ENCODE data around the gene DOK5.

DOK5 gene

DNA sequence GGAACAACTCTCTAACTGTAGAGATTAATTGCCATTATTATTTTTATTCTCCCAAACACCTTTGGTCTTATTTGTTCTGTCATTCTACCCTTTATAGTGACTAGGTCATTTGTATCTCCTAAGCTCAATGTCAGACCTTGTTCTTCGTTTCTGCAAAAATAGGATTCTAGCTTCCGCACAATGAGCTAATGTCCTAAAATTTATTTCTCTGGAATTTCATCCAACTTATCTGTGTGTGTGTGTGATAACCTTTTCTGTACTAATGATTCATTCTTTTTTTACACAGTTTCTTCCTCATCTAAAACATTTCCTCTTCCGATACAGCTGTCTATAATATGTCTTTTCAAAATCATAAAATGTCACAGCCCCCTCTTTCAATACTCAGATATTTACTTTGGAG lies 84.5 kb downstream of the DOK5 start:
- Histone ChIP-seq H3K36me3 (replicated peaks; ENCODE audit: insufficient read depth, low read length) (no peaks in the 10 kb centered on the region; the same call in 1 of the 2 replicates), H3K4me2 (ENCODE audit: low read depth, low read length) (no peak overlapping the region), H3K4me1 (ENCODE audit: low read length) (peaks cover 7% of the 10 kb centered on the region), H3K79me2 (ENCODE audit: low read length) (no peaks in the 10 kb centered on the region), H2AFZ (ENCODE audit: low read length) (no peak overlapping the region), H3K9ac (ENCODE audit: low read length) (no peak overlapping the region), H3K27me3 (replicated peaks; ENCODE audit: insufficient read depth, low read length) (no peaks in the 10 kb centered on the region), H3K4me3 (ENCODE audit: low read length) (no peak overlapping the region), H3F3A (ENCODE audit: insufficient read depth, low read length) (peaks cover 3% of the 10 kb centered on the region; the same call in 1 of the 2 replicates), H3K9me2 (replicated peaks; ENCODE audit: insufficient read depth, low read length) (no peaks in the 10 kb centered on the region), H4K20me1 (ENCODE audit: insufficient read depth, low read length) (no peaks in the 10 kb centered on the region), H3K27ac (ENCODE audit: low read length) (no peak overlapping the region), H3K9me3 (replicated peaks; ENCODE audit: insufficient read depth, low read length) (no peaks in the 10 kb centered on the region)
- TF ChIP-seq CTCF (IDR thresholded peaks at IDR 0.05; ENCODE audit: low read length) (no peak), EZH2 (optimal IDR thresholded peaks at IDR 0.05; ENCODE audit: low read depth, low read length) (no peak), EZH2phosphoT487 (IDR thresholded peaks at IDR 0.05; ENCODE audit: low read length) (no peak)
- DNase-seq, result no peak

DNA sequence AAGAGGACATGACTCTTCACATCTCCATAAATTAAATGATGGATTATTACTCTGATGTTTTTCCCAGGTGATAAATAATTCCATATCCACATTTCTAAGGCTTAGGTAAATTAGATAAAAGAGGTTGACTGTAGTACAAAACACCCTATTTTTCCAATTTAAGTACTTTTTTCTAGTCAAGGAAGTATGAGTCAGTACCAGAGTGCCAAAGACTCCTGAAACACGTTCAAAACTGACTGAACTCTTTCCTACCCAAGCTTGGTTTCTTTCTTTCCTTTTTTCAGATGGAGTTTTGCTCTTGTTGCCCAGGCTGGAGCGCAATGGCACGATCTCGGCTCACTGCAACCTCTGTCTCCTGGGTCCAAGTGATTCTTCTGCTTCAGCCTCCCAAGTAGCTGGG lies 85.0 kb downstream of the DOK5 start:
- no peaks in the 10 kb centered on the region for H4K20me1 ChIP-seq (ENCODE audit: insufficient read depth, low read length)
- H2AFZ ChIP-seq (ENCODE audit: low read length), result no peak overlapping the region
- H3K4me3 ChIP-seq (ENCODE audit: low read length), result no peak overlapping the region
- TF ChIP-seq EZH2phosphoT487 (IDR thresholded peaks at IDR 0.05; ENCODE audit: low read length) (no peak), EZH2 (optimal IDR thresholded peaks at IDR 0.05; ENCODE audit: low read depth, low read length) (no peak)
- no peak overlapping the region for H3K9ac ChIP-seq (ENCODE audit: low read length)
- no peaks in the 10 kb centered on the region for H3K27me3 ChIP-seq (replicated peaks; ENCODE audit: insufficient read depth, low read length)
- no peaks in the 10 kb centered on the region for H3K9me2 ChIP-seq (replicated peaks; ENCODE audit: insufficient read depth, low read length)
- H3K4me2 ChIP-seq (ENCODE audit: low read depth, low read length), result no peak overlapping the region
- no peak for DNase-seq
- H3F3A ChIP-seq (ENCODE audit: insufficient read depth, low read length), result peaks cover 7% of the 10 kb centered on the region
- H3K27ac ChIP-seq (ENCODE audit: low read length), result no peak overlapping the region
- H3K79me2 ChIP-seq (ENCODE audit: low read length), result no peaks in the 10 kb centered on the region
- H3K36me3 ChIP-seq (replicated peaks; ENCODE audit: insufficient read depth, low read length), result no peaks in the 10 kb centered on the region; the same call in 1 of the 2 replicates
- H3K4me1 ChIP-seq (ENCODE audit: low read length), result peaks cover 10% of the 10 kb centered on the region
- no peaks in the 10 kb centered on the region for H3K9me3 ChIP-seq (replicated peaks; ENCODE audit: insufficient read depth, low read length)

GRCh38 chr20:54565255-54565654 lies 89.9 kb downstream of the DOK5 start:
- H3K4me2 ChIP-seq (ENCODE audit: low read depth, low read length), result peak overlapping the region; percentile 58; the same call in 1 of the 2 replicates
- no peaks in the 10 kb centered on the region for H3K36me3 ChIP-seq (replicated peaks; ENCODE audit: insufficient read depth, low read length)
- TF ChIP-seq CTCF (IDR thresholded peaks at IDR 0.05; ENCODE audit: low read length) (no peak), EZH2phosphoT487 (IDR thresholded peaks at IDR 0.05; ENCODE audit: low read length) (no peak), EZH2 (optimal IDR thresholded peaks at IDR 0.05; ENCODE audit: low read depth, low read length) (no peak)
- no peaks in the 10 kb centered on the region for H3K79me2 ChIP-seq (ENCODE audit: low read length)
- no peaks in the 10 kb centered on the region for H3K9me3 ChIP-seq (replicated peaks; ENCODE audit: insufficient read depth, low read length)
- peak overlapping the region; percentile 53; the same call in 1 of the 2 replicates for H3K27ac ChIP-seq (ENCODE audit: low read length)
- H3K9me2 ChIP-seq (replicated peaks; ENCODE audit: insufficient read depth, low read length), result no peaks in the 10 kb centered on the region
- H3K4me3 ChIP-seq (ENCODE audit: low read length), result no peak overlapping the region
- DNase-seq, result peak; percentile 84
- H3F3A ChIP-seq (ENCODE audit: insufficient read depth, low read length), result peaks cover 10% of the 10 kb centered on the region
- no peak overlapping the region for H2AFZ ChIP-seq (ENCODE audit: low read length)
- H3K27me3 ChIP-seq (replicated peaks; ENCODE audit: insufficient read depth, low read length), result no peaks in the 10 kb centered on the region
- H3K4me1 ChIP-seq (ENCODE audit: low read length), result peaks cover 20% of the 10 kb centered on the region
- no peak overlapping the region for H3K9ac ChIP-seq (ENCODE audit: low read length)
- no peaks in the 10 kb centered on the region for H4K20me1 ChIP-seq (ENCODE audit: insufficient read depth, low read length)

- H2AFZ ChIP-seq (ENCODE audit: low read length), result no peak overlapping the region
- H3K9me2 ChIP-seq (replicated peaks; ENCODE audit: insufficient read depth, low read length), result no peaks in the 10 kb centered on the region
- no peak overlapping the region for H3K9ac ChIP-seq (ENCODE audit: low read length)
- no peaks in the 10 kb centered on the region for H3K27me3 ChIP-seq (replicated peaks; ENCODE audit: insufficient read depth, low read length)
- H3K9me3 ChIP-seq (replicated peaks; ENCODE audit: insufficient read depth, low read length), result no peaks in the 10 kb centered on the region
- no peaks in the 10 kb centered on the region for H3K36me3 ChIP-seq (replicated peaks; ENCODE audit: insufficient read depth, low read length)
- H3K79me2 ChIP-seq (ENCODE audit: low read length), result no peaks in the 10 kb centered on the region
- peaks cover 10% of the 10 kb centered on the region for H3F3A ChIP-seq (ENCODE audit: insufficient read depth, low read length)
- no peak overlapping the region for H3K4me2 ChIP-seq (ENCODE audit: low read depth, low read length)
- H3K4me1 ChIP-seq (ENCODE audit: low read length), result peaks cover 20% of the 10 kb centered on the region
- no peaks in the 10 kb centered on the region for H4K20me1 ChIP-seq (ENCODE audit: insufficient read depth, low read length)
- no peak for DNase-seq
- TF ChIP-seq EZH2phosphoT487 (IDR thresholded peaks at IDR 0.05; ENCODE audit: low read length) (no peak), EZH2 (optimal IDR thresholded peaks at IDR 0.05; ENCODE audit: low read depth, low read length) (no peak), CTCF (IDR thresholded peaks at IDR 0.05; ENCODE audit: low read length) (no peak)
- H3K4me3 ChIP-seq (ENCODE audit: low read length), result no peak overlapping the region
- no peak overlapping the region; the same call in 1 of the 2 replicates for H3K27ac ChIP-seq (ENCODE audit: low read length)
Measured at GRCh38 chr20:54566031-54566688, 90.8 kb downstream of the DOK5 start.
